ENCODE measurements around the gene CREB3L1.

DNA sequence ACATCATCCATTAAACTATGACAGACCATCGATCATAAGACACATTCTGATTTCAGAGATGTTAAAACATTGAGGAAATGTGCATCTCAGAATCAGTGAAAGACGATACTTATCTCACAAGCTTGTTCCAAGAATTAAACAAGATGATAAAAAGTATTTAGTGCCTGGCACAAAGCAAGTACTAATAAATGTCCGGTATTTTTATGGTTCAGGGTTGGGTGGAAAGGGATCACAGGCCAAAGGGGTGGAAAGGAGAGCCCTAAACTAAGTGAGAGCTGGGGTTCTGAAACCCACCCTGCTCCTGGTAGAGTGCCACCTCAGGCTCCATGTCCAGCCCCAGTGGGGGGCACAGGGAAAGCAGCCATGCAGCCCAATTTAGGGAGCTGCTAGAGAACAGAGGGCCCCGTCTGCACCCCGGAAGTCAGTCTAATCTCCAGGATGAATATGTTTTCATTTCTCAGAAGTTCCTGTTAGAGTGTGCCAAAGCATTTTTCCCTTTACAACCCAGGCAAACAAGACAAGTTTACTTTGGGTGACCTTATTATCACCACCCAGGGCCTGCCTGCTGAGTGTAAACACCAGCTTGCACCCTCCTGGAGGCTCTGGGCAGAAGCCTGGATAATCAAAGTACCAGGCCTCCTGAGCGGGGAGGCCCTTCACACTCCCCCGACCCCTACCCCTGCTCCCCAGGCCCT lies 3.8 kb upstream of the CREB3L1 start:
- TF ChIP-seq CTCF (IDR thresholded peaks at IDR 0.05; ENCODE audit: extremely low read depth in 1 of 2, insufficient read depth in 1 of 2, low read depth in 1 of 2, low read length in 2 of 2) (no peak), JUN (IDR thresholded peaks at IDR 0.05; ENCODE audit: borderline replicate concordance, insufficient read depth, insufficient read length, low read depth) (no peak)

All from endothelial cell of umbilical vein (primary cell).